NCI-H187 treated with DMSO at 0.1 percent for 48 hours (cell line): ENCODE results near the gene SAMD4A.

Experiments
- DNase-seq: peaks from one replicate; lab custom pipeline; 2025; lab: John Stamatoyannopoulos, UW

SAMD4A gene

DNA sequence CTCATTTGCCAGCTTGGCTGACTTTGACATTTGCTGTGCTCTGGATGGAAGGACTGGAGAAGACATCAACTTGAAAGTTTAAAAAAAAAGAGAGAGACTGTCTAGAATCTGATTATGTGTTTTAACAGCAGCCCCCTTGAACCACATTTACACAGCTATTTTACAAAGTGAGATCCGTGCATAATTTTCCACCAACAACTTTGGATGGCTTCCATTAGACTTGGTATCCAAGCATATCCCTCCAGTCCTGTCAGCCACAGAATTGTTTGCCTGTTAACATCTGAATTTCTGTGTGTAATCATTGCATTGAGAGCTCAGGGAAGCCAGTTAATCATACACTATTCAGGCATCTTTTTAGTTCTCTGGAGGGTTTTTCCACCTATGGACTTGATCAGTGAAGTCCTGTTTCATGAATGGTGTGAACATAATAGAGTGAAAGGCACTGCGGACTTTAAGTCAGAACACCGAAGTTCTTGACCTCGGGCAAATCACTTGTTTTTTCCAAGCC, 93.7 kb downstream of the SAMD4A start:
- DNase-seq, result no peak

GRCh38 chr14:54662491-54663133, 95.7 kb downstream of the SAMD4A start:
- DNase-seq, result no peak

- DNase-seq, result no peak
Measured at GRCh38 chr14:54664961-54665360, 98.0 kb downstream of the SAMD4A start.

DNA sequence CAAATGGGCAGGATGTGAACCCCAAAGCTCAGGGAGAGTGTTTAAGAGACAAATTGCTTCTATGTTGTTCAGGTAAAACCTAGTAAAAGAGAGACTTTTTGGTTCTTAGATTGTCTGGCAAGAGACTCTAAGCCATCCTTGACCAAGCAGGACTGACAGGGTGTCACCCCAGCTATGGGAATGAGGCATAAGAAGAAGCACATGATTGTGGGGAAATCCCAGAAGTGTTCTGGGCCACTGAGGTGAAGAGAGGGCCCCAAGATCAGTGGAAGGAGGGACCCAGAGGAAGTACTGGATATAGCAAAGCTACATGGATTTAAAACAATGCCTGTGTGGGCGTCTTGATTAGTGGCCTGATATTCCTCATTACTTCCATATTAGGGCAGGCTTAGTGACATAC, 99.0 kb downstream of the SAMD4A start:
- no peak for DNase-seq

GRCh38 chr14:54667026-54667744, 100.3 kb downstream of the SAMD4A start:
- DNase-seq, result no peak

DNA sequence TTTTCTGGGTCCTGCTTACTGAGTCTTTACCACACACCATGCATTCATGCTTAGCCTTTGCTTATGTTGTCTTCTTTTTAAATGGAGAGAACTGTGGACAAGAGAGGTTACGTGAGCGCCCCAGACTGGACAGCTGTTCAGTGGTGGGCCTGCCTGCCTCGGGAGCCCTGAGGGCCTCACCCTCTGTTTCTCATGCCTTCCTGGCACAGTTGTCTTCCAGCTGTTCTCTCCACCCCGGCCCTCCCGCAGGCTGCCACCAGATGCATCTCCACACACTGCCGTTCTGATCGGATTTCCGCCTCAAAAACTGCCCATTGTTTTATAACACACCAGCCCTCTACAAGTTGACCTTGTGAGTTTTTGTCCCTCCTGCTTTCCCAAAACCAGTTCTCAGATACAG, 100.8 kb downstream of the SAMD4A start:
- no peak for DNase-seq

- no peak for DNase-seq
Measured at GRCh38 chr14:54669721-54670561, 103.0 kb downstream of the SAMD4A start.

GRCh38 chr14:54671537-54671936, 104.6 kb downstream of the SAMD4A start:
- no peak for DNase-seq

DNA sequence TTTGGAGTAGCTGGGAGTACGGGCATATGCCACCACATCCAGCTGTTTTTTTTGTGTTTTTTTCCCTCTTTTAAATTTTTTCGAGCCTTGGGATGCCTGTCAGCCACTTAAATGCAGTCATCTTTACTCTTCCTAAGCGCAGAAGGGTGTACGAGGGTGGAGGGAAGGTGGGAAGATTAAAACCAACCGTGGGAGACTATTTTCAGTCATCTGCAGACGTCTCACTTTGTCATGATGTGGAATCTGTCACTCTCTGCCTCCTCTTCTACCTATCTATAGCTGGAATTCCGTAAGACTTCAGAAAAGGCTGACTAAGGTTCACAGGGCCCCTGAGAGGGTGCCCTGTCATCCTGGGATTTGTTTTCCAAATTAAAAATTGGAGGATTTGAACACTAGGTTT, 105.3 kb downstream of the SAMD4A start:
- no peak for DNase-seq

- no peak for DNase-seq
Measured at GRCh38 chr14:54672688-54673087, 105.8 kb downstream of the SAMD4A start.

DNA sequence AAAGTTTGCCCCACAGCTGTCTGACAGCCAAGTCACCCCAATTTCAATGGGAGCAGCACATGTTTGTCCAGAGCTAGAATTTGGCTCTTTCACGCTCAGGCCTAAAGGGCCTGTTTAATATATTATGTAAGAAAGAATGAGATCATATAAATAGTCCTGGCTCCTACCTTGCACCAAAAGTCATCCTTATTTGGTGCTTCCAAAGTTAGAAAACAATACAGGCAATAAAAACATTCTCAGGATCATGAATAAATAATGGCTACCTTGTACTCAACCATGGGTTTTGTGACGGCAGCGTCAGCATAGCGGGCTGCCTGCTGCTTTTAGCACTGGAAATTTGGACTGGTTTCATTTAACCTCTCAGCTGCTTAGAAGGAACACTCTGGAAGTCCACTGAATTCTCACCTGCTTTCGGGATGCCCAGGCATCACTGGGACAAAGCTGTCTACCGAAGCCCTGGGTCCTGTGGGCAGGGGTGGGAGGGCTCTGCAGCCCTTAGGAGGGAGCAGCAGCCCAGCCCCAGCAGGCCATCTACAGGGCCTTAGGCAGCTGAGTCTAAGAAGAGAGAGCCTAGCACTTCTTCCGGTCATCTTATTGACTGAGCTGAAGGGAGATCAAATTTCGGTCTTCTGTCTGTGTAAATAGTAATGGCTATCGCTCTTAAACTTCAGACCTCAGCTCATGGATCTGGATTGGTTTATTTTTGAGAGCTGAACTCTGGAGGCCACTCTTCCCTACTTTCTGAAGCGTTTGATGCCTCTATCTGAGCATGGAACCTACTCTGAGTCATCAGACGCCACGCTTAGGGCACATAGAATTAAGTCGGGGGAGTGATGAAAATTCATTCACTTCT, 106.5 kb downstream of the SAMD4A start:
- no peak for DNase-seq

GRCh38 chr14:54674046-54674741, 107.3 kb downstream of the SAMD4A start:
- no peak for DNase-seq

- DNase-seq, result no peak
Measured at GRCh38 chr14:54675236-54676128, 108.6 kb downstream of the SAMD4A start.

DNA sequence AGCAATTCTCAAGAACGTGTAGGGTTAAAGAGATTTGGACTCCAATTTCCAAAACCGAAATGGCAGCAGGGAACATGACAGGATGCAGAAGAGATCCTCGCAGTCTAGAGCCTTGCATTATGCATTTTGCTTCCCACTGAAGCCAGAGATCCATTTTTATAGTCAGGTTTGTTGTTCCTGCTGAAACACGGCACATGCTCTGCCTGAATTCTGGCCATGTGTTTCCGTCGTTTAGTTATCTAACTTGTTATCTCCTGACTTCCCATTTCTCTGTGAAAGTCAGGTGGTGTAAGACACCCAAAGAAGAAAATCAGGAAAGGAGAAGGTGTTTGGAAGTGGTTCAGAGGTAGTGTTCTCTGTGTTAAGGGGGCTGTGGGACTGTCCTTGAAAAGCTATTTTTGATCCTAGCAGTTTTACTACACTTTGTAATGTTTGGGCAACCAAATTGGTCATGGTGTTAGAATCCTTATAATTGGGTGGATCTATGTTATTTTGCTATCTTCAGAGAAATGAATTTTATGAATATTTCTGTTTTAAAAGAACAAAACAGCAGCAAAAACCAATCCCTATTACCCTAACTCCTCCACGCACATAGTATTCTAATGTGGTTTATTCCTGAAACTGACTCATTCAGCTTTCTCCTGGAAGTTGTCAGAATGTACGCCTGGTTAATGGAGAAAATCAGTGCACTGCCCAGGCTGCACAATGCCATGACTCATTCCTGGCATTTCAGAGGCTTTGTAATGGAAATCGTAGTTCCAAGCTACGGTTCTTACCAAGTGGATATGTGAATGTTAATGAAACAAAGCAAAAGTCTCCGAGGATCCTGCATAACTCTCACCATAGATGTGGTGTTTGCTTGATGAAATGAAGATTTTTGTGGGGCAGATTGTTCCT, 110.1 kb downstream of the SAMD4A start:
- no peak for DNase-seq

- DNase-seq, result no peak
Measured at GRCh38 chr14:54680651-54681050, 113.7 kb downstream of the SAMD4A start.

GRCh38 chr14:54681811-54682261, 114.9 kb downstream of the SAMD4A start:
- no peak for DNase-seq

DNA sequence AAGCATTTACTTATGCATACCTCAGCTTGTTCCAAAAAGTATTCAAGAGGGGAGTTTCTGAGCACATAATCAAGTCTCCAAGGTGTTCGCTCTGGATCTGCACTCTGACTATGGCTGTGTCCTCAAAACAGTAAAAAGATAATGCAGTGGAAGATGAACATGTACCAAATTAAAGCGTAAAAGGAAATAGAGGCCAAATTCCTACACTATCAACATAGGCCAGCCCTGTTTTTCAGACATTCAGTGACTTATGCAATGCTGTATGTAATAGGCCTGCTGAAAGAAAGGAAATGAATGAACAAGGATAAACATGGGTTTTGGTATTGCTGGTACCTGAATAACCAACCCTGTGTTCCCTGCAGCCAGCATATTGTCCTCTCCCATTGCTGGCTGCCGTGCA, 115.7 kb downstream of the SAMD4A start:
- DNase-seq, result no peak

GRCh38 chr14:54683882-54684794, 117.2 kb downstream of the SAMD4A start:
- no peak for DNase-seq
